HG03135 (cell line): Measurements from ENCODE around the gene RAP1B.
"Not testable (repeated sequence)": the region's sequence is repeated elsewhere in the genome, so short reads cannot be mapped to it uniquely, and the experiment has no call there.

Experiments used
- ATAC-seq: cut with Tn5 transposase; IDR thresholded peaks from one replicate; pipeline ENCODE4 v1.9.1; 2021; ENCODE audit warnings: mild to moderate bottlenecking, moderate library complexity; ENCODE audit not compliant: unreplicated experiment

Gene RAP1B

DNA sequence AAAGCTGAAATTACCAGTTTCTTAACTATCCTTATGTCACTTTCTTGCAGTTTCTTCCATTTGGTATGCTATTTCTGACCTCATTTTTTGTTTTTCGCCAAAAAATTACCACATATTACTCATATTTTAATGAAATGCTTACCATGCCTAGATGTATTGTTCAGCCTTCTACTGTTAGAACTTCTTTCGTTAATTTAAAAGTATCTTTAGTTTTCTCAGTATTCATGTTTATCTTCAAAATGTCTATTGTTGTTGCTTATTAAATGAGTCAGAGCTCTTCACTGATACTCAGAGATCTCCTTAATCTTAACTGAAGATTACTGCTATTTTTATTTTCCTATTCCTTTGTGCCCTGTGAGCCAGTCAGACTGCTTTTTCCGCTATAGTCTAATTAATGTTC is 20.5 kb downstream of the RAP1B start:
- no peak for ATAC-seq

DNA sequence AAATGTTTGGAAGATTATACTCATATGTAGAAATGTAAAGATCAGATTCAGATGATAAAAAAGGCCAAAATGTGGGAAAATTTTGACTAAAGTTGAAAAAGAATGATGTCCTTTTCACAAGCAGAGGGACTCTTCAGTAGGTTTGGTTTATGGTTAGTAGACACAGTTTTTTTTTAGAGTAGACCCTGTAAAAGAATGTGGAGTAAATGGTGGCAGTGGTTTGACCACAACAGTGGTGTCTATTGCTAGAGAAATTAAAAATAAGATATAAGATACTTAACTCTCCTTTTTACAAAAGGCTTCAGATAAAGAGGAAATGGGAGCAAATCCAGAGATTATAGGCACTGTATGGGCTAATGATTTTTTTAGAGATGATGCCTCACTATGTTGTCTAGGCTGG is 21.8 kb downstream of the RAP1B start:
- no peak for ATAC-seq

DNA sequence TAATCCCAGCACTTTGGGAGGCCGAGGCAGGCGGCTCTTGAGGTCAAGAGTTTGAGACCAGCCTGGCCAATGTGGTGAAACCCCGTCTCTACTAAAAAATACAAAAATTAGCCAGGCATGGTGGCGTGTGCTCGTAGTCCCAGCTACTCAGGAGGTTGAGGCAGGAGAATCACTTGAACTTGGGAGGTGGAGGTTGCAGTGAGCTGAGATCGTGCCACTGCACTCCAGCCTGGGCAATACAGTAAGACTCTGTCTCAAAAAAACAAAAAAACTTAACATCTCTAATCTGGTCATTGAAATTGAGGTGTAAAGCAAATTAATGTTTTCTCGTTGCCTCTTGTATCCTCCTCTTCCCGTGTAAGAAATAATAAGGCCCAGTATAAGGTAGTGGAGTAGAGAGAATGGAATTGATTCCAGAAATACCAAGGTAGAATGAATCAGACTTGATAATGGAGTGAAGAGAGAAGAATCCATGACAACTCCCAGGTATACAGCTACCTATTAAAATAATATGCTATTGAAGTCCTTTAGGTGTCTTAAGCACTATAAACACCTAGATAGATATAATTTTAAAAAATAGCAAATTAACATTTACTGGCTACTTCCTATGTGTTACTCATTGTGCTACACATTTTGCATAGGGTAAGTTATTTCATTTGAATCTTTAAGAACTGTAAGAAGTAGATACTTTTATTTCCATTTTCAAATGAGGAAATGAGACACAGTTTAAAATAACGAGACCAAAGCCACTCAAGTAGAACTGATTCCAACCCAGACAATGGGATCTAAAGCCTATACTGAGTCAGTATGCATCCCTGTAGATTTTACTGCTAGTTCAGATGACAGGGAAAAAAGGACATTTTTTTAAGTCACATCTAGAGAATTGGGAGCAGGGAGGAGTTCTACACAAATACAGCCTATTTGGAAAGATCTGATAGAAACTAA is 23.2 kb downstream of the RAP1B start:
- ATAC-seq, result no peak

DNA sequence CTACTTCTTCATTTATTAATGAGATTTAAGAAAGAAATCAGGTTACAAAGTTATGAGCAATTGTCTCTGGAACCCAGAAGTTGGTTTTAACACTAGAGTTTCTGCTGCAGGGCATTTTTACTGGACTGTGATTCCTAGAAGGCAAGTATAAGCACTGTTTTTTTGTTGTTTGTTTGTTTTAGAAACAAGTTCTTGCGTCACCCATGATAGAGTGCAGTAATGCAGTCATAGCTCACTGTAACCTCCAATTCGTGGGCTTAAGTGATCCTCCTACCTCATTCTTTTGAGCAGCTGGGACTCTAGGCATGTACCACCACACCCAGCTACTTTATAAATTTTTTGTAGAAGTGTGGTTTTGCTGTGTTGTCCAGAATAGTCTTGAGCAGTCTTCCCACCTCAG is 25.6 kb downstream of the RAP1B start:
- no peak for ATAC-seq

DNA sequence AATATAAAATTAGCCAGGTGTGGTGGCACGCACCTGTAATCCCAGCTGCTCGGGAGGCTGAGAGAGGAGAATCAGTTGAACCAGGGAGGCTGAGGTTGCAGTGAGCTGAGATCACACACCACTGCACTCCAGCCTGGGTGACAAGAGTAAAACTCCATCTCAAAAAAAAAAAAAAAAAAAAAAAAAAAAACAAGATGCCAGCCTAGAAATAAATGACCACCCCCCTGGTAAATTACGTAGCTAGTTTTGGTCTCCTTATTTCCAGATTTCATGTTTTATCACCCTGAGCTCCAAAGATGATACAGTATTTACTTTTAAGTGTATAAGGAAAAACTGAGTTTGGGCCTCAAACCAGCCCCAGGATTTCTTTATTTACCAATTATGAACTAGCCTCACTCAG is 26.7 kb downstream of the RAP1B start:
- not testable (repeated sequence) for ATAC-seq

DNA sequence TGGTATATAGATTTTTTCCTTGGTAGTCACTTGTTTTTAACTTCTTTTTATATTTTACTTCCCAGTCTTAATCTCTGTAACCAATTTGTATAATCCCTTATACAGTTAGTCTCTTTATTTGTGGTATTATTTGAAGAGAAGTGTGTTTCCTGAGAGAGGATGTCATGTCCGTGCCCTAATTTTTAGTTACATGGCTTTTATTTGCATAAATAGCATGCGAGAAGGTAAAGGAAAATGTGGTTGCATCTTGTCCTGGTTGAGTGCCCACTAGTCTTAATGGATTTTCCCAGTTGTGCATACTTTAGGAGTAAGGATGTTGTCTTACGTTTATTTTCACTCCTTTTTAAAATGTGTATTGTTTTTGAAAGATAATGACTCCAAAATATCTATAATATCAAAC is 27.5 kb downstream of the RAP1B start:
- ATAC-seq, result no peak

DNA sequence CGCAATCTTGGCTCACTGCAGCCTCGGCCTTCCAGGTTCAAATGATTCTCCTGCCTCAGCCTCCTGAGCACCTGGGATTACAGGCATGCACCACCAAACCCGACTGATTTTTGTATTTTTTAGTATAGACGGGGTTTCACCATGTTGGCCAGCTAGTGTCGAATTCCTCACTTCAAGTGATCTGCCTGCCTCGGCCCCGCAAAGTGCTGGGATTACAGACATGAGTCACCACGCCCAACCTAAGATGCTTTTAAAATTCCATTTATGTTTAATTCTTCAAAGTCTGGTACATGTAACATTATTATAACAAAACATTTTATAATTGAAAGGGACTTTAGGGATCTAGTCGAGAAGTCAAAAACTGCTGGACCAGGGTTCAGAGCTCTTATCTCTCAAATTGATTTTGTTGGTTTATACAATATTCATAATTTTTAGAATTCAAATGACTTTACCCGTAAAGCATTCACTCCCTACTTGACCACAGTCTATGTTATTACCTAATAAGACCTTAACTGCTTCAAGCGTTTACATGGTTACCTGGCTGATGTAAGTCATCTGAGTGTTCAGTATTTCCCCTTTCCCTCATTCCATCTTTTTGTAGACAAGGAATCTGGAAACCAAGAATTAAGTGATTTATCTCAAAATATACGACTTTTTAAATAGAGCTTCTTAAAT is 28.2 kb downstream of the RAP1B start:
- no peak for ATAC-seq

DNA sequence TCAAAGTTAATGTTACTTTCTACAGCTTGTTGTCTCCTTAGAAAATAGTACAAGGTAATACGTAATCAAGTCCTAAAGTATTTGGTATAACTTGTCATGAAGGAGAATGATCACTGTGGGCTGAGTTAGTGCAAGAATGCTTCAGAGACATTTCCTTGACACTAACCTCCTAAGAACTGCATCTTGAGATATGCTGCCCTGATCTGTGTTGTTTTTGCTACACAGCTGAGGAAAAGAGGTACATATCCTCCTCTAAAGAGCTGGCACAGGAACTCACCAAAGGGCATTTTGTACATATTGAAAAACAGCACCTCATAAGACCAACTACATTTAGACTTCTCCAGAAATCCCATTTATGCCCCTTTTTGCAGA is 28.7 kb downstream of the RAP1B start:
- no peak for ATAC-seq

DNA sequence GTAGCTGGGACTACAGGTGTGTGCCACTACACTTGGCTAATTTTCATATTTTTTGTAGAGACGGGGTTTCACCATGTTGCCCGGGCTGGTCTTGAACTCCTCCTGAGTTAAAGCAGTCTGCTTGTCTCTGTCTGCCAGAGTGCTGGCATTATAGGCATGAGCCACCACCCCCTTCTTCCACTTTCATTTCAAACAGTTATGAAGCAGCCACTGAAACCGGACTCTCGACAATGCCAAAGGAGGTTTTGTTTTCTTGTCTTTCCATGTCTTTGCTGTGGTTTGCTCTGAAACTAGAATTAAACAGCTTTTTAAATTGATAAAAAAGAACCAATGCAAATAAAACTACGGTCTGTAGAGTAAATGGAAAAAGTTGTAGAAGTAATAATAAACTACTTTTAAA is 30.4 kb downstream of the RAP1B start:
- peak; percentile 88 for ATAC-seq

DNA sequence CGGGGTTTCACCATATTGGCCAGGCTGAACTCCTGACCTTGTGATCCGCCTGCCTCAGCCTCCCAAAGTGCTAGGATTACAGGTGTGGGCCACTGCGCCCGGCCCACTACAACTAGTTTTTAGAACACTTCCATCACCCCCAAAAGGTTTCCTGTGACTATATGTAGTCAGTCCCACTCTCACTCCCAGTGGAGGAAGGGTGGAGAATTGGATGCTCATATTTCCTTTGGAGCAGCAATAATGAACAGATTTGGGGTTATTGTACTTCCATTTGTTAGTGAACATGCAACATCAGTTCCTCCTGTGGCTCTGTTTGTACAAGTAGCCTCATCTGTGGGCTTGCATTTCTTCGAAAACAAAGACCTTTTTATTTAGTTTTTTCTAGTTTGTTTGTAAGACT is 35.8 kb downstream of the RAP1B start:
- ATAC-seq, result no peak

DNA sequence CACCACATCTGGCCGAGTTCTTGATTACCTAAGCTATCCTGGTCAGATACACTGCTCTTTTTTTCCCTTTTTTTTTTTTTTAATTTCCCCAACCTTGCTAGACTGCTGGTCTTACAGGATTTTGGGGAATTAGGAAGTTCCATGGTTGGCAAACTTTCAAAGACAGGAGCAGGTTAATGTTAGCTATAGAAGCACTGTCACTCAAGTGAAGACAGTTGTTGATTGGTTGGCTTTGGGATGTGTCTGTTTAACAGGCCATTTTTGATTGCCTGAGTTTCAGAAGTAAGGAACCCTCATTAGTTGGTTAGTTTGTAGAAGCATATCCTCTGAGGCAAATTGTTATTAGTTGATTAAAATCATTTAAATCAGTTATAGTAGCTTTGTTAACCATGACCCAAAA is 36.8 kb downstream of the RAP1B start:
- no peak for ATAC-seq

DNA sequence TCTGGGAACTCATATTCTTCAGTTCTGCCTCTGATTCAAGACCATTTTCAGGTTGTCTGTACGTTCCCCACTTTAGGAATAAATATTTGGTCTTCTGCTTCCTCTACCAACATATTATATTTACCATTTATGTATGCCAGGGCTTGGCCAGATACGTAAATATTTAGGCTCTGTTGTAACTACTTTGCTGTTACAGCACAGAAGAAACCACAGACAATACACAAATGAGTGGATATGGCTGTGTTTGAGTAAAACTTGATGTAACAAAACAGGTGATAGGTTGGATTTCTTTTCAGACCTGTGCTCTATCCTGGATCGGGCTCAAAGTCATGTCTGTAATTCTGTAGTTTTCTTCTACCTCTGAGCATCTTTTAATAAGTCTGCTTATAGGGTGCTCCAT is 37.5 kb downstream of the RAP1B start:
- ATAC-seq, result no peak

DNA sequence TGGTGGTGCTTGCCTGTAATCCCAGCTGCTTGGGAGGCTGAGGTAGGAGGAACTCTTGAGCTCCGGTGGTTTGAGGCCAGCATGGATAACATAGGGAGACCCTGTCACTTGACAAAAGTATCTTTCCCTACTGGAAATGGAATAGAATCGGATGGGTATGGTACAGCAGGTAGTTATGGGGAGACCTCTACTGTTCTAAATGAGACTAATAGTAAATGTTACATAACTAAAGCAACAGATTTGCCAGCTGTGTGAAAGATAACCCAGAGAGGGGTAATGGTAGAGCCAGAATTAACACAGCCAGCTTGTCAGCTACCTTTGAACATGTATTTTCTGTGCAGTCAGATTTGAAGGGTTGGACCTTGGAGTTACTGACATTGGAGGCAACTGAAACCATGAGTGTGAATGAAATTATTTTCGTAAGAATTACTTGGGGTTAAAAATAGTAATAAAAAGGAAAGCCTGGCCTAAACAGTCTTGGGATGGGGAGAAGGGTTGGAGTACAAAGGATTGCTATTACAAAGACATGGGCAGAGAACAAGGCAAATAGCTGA is 54.4 kb downstream of the RAP1B start:
- ATAC-seq, result no peak

DNA sequence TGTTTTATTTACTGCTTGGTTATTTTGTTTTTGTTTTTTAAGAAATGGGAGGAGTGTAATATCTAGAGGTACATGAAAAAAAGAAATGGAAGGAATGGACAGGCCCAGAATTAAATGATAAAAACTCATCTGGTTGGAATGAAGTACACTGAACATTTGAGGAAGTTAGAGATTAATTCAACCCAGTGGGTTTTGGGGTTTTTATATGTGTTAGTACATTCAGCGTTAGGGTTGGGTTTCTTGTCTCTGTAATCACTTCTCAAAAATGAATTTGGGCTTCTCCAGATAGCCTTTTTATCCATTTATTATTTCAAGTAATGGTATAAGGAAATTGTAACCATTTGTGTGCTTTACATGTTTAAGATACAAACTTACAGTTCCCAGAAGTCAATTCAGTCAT is 56.6 kb downstream of the RAP1B start:
- no peak for ATAC-seq

DNA sequence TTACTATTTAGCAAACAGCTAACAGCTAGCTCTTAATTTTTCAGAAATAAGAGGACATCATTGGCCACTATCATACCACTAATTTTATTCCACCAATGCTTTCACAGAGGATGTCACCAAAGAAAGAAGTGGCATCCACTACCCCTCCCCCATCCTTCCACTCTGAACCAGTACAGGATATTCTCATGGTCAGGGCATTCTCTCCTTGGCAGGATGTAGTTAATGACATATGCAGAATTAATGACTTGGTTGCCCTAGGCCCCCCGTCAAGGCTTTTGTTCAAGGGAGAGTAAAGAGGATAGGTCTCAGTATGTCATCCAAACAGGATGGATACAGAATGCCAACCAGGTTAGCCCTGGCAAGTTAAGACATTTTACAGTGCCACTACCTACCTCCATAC is 57.2 kb downstream of the RAP1B start:
- ATAC-seq, result no peak

DNA sequence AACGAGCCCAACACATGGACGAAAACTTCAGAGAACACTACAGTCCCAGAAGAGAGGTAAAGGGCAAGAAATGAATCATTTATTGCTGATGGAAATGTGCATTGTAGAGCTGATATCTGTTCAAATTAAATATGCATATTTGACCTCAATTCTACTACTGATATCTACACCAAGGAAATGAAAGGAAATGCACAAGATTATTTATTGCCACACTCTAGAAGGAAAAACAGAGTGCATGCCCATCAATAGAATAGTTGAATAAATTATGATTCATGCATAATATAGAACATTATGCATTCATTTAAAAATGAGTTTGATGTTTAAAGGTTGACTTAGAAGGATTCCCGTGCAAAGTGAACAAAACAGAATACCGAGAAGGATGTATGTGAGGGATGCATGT is 60.5 kb downstream of the RAP1B start:
- no peak for ATAC-seq

DNA sequence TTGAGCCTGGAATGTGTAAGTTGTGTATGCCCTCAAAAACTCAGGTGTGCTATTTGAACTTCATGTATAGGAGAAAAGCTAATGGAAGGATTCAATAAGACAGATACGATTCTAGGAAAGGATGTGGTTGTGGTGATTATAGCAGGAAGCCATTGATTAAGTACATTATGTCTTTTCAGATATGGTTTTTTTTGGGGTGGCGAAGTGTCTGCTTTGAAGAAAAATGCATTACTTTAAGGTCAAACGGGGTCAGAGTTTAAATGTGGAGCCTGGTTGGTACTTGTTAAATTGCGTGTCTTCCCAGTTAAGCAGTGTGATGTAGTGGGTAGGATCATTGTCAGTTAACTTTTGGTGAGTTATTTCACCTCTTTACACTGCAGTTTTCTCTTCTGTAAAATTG is 63.1 kb downstream of the RAP1B start:
- no peak for ATAC-seq

DNA sequence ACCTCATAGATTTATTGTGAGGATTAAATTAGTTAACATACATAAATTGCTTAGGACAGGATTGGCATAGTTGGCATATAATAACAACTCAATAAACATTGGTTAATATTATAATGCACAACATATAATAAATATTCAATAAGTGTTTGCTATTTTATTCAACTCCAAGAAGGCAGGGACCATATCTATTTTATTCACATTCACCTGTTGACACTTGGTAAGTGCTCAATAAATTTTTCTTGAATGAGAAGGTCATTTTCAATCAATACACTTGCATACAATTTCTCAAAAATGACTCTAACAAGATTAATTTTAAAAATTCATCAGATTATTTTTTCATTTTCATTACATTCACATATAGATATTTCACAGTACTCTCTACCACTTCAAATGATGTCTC is 63.7 kb downstream of the RAP1B start:
- no peak for ATAC-seq

DNA sequence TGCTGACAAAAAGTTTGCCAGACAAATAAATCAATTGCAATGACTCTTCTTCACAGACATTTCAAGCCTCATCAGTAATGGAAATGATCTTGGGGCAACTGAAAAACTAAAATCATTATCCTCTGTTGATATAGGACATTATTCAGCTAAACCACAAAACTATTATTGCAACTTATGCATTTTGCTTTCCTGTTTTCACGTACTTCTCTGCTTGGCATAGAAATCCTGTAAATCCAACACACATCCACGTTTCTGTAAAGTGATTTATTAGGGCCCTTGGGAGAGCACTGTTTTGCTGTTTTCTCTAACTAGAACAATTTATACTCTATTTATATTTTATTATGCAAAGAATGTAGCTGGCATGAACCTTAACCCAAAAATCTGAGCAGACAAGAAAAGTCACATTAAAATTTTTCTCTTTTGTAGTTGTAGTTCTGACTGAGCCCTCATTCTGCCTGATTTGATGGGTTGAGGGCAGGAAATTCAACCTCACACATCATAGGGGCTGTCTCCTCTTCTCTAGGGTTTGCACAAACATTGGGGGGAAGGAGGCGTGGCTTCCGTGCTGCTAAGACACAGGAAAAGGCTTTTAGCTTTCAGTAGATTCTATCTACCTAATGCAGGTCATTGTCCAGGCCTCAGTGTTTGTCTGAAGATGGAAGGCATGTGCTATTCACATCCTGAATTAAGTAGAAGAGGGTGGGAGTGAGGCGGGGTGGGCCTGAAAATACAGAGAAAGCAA is 64.6 kb downstream of the RAP1B start:
- ATAC-seq, result no peak

DNA sequence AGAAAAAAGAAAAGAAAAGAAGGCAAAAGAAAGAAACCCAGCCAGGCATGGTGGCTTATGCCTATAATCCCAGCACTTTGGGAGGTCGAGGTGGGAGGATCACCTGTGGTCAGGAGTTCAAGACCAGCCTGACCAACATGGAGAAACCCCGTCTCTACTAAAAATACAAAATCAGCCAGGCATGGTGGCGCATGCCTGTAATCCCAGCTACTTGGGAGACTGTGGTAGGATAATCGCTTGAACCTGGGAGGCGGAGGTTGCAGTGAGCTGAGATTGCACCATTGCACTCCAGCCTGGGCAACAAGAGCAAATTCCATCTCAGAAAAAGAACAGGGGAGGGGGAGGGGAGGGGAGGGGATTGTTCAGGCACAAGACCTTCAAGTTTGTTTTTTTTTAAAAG is 66.2 kb downstream of the RAP1B start:
- ATAC-seq, result not testable (repeated sequence)

DNA sequence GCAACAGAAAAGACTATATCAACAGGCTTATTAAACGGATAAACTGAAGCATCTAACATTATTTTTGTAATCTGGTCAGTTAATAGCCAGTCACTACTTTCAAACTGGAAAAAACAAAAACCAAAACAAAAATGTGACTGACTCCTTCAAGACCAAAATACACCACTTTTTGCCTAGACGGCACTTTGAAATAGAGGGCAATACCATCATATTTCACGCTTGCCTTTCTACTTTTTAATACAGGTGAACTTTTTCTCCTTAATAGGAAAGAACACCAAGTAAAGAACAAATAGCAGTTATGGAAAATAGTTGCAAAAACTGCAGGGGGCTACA is 75.5 kb downstream of the RAP1B start:
- no peak for ATAC-seq
